Endothelial cell of hepatic sinusoid (primary cell): Measurements from ENCODE around the gene ENTPD7.
"Not testable (repeated sequence)": the region's sequence is repeated elsewhere in the genome, so short reads cannot be mapped to it uniquely, and the experiment has no call there.

Experiments
- in situ Hi-C: cut with HindIII; loops from 2 replicates; pipeline ENCODE4 v1.10.0; 2017; ENCODE audit warnings: low sequenced_read_pairs

ENTPD7 gene

GRCh38 chr10:99740933-99741559 lies 81.7 kb downstream of the ENTPD7 start:
- in situ Hi-C loops, result loop anchor here (5.0 kb wide), 1 partner anchor 91 kb away; no protein-coding TSS in a partner anchor

DNA sequence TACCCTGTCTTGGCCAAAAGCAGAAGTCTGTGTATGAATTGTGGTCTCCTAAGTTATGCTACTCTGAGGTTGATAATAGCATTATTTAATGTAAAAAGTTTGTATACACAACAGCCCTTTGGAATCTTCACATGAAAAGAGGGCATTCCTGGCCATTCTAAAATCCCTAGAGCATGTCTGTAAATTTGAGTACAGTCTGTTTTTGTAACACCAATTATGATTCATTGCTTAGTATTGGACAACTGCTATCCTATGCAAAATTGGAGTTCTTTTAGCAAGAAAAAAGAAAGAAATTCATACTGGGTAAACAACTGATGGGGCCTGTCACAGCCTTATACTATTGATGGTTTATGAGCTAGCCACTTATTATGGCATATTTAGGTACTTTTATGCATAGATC lies 82.9 kb downstream of the ENTPD7 start:
- in situ Hi-C loops, result loop anchor here (5.0 kb wide), 1 partner anchor 90 kb away; no protein-coding TSS in a partner anchor

DNA sequence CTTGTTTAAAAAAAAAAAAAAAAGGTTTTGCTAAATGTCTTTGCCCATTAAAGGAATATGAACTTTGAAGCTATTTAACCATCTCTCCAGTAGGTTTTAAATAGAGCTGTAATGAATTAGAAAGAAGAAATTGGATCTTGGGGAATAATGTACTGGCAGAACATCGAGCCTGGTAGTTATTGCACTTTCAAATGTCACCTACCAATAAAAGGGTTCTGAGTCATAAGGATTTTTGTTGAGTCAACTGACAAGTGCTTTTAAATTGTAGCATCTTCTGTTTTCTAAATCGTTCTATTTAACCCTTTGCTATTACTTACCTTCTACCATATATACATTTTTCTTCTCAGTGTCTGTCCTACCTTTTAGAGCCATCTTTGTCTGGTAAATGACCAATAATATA lies 83.4 kb downstream of the ENTPD7 start:
- in situ Hi-C loops, result loop anchor here (5.0 kb wide), 1 partner anchor 90 kb away; no protein-coding TSS in a partner anchor

DNA sequence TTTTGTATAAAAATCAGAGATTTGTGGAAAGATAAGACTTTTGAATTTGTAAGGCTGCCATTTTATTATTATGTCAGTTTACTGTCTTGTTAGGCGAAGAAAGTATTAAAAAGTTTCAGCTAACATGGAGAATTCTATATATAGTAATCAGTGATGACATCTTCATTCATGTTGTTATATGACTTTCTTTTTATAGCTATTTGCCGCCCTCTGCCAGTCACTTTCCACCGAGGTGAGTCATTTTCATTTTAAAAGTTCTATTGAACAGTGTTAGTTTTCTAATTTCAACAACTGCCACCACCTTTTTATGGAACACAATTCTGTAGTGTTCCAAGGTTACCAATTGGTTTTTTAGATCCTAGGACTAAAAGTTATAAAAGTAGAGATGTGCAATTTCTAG lies 84.5 kb downstream of the ENTPD7 start:
- in situ Hi-C loops, result loop anchor here (5.0 kb wide), 1 partner anchor 88 kb away; no protein-coding TSS in a partner anchor

DNA sequence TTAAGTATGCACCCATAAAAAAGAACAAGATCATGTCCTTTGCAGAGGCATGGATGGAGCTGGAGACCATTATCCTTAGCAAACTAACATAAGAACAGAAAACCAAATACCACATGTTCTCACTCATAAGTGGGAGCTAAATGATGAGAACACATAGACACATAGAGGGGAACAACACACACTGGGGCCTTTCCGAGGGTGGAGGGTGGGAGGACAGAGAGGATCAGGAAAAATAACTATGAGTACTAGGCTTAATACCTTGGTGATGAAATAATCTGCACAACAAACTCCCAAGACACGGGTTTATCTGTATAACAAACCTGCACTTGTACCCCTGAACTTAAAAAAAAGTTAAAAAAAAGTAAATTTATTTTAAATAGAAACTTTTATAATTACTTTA lies 86.9 kb downstream of the ENTPD7 start:
- in situ Hi-C loops, result not testable (repeated sequence)

GRCh38 chr10:99748823-99749451 lies 89.6 kb downstream of the ENTPD7 start:
- in situ Hi-C loops, result no loop called here

- in situ Hi-C loops, result no loop called here
Observed at GRCh38 chr10:99750641-99751040, 91.3 kb downstream of the ENTPD7 start.

GRCh38 chr10:99754670-99755069 lies 95.4 kb downstream of the ENTPD7 start:
- in situ Hi-C loops, result loop anchor here (5.0 kb wide), 1 partner anchor 43 kb away; no protein-coding TSS in a partner anchor
